GM12878 (cell line): ENCODE results near the gene PTPRM. TPM values are rescaled to one million over a fixed set of nuclear protein-coding genes. Genes with fewer than 3 reads are reported as not detected.

Experiments used
- ATAC-seq: fragments of 200-7000 bp; cut with Tn5 transposase; 3 replicates; pipeline ENCODE4 v1.9.1; 2020; ENCODE audit warnings: mild to moderate bottlenecking, moderate library complexity
- BruUV-seq: library from RNA; stranded (reverse); fragments of 400-500 nt; replicated peaks from 2 replicates; lab custom pipeline; 2021; lab: Mats Ljungman, UMichigan
- CTCF ChIA-PET: fragments of 300-600 bp; sonication (Branson Sonifier 250); formaldehyde crosslinking; extraction: SDS; loops from one replicate; lab custom pipeline; 2021; ENCODE audit warnings: inconsistent platforms; lab: Yijun Ruan, JAX
- POLR2A ChIA-PET: fragments of 350-600 bp; formaldehyde crosslinking; extraction: SDS; loops from one replicate; lab custom pipeline; 2021; ENCODE audit warnings: inconsistent platforms; lab: Charles Lee
- RAD21 ChIA-PET: fragments of 300-600 bp; sonication (Branson Sonifier 250); formaldehyde crosslinking; loops from one replicate; lab custom pipeline; 2023; ENCODE audit warnings: antibody characterized with exemption; ENCODE audit not compliant: unreplicated experiment; lab: Charles Lee
- SMC1A ChIA-PET: fragments of 300-600 bp; sonication (Branson Sonifier 250); formaldehyde crosslinking; loops from one replicate; lab custom pipeline; 2023; ENCODE audit not compliant: unreplicated experiment, uncharacterized antibody; lab: Charles Lee
- DNase-seq: peaks from one replicate; pipeline ENCODE4 v3.0.0-alpha.2; 2011; ENCODE audit warnings: low read depth, low spot score
- FAIRE-seq: peaks from 3 replicates; lab custom pipeline; 2011; peaks lifted over from hg19 to GRCh38; lab: Jason Lieb, UNC
- H2AFZ ChIP-seq: 2 replicates; pipeline ENCODE4 v1.6.0; 2011; ENCODE audit warnings: low read depth, low read length, control low read depth; ENCODE audit not compliant: control insufficient read depth
- H3K27ac ChIP-seq: 2 replicates; pipeline ENCODE4 v1.5.1; 2011; ENCODE audit warnings: control low read depth; ENCODE audit not compliant: control insufficient read depth, insufficient read depth
- H3K27me3 ChIP-seq, 2 experiments: replicated peaks in 1 of 2; 2 replicates each; pipeline versions ENCODE4 v1.6.0 to v1.6.1; 2011; ENCODE audit warnings: low read length in 1 of 2; ENCODE audit not compliant: control insufficient read depth in 2 of 2, insufficient read depth in 2 of 2
- H3K36me3 ChIP-seq, 2 experiments: 2 replicates each; pipeline ENCODE4 v1.5.1; 2011; ENCODE audit warnings: low read length in 1 of 2; ENCODE audit not compliant: control insufficient read depth in 2 of 2, insufficient read depth in 2 of 2
- H3K4me1 ChIP-seq: 2 replicates; pipeline ENCODE4 v1.6.1; 2011; ENCODE audit warnings: mild to moderate bottlenecking, low read length, moderate library complexity, mixed read lengths; ENCODE audit not compliant: control insufficient read depth, insufficient read depth
- H3K4me2 ChIP-seq: 2 replicates; pipeline ENCODE4 v1.6.0; 2011; ENCODE audit warnings: control low read depth; ENCODE audit not compliant: control insufficient read depth, insufficient read depth
- H3K4me3 ChIP-seq: fragments of 200-600 bp; sonication (generic); 2 replicates; pipeline ENCODE4 v1.5.1; 2016
- H3K79me2 ChIP-seq: 2 replicates; pipeline ENCODE4 v1.6.0; 2011; ENCODE audit warnings: low read length; ENCODE audit not compliant: control insufficient read depth, insufficient read depth
- H3K9ac ChIP-seq: 2 replicates; pipeline ENCODE4 v1.8.0; 2011; ENCODE audit warnings: low read length, control low read depth, mixed read lengths; ENCODE audit not compliant: control insufficient read depth, insufficient read depth
- H3K9me3 ChIP-seq: replicated peaks from 3 replicates; pipeline ENCODE4 v1.5.1; 2011; ENCODE audit warnings: mild to moderate bottlenecking, low read length; ENCODE audit not compliant: control insufficient read depth, insufficient read depth
- H4K20me1 ChIP-seq: 2 replicates; pipeline ENCODE4 v1.6.0; 2011; ENCODE audit not compliant: control insufficient read depth, insufficient read depth
- CEBPZ ChIP-seq: fragments of 150-350 bp; IDR thresholded peaks from 2 replicates; pipeline ENCODE4 v1.6.1; 2016; ENCODE audit warnings: low read depth, low read length
- CREB1 ChIP-seq: IDR thresholded peaks from 2 replicates; pipeline ENCODE4 v1.6.1; 2012; ENCODE audit warnings: low read depth, mild to moderate bottlenecking, inconsistent platforms
- KAT2A ChIP-seq: conservative IDR thresholded peaks from 2 replicates; pipeline ENCODE4 v1.6.1; 2011; ENCODE audit warnings: low read depth, low read length; ENCODE audit not compliant: control insufficient read depth
- MXI1 ChIP-seq: fragments of 150-350 bp; IDR thresholded peaks from 2 replicates; pipeline ENCODE4 v1.6.1; 2011; ENCODE audit warnings: low read depth, mild to moderate bottlenecking, inconsistent platforms, low read length, improper control_type of control experiment
- SREBF2 ChIP-seq: IDR thresholded peaks from 2 replicates; pipeline ENCODE4 v1.6.1; 2012; ENCODE audit warnings: mild to moderate bottlenecking, low read length
- ZNF217 ChIP-seq: fragments of 450-650 bp; IDR thresholded peaks from 2 replicates; pipeline ENCODE4 v1.6.1; 2017; ENCODE audit warnings: antibody characterized with exemption, mild to moderate bottlenecking
- ZNF687 ChIP-seq: fragments of 450-650 bp; IDR thresholded peaks from 2 replicates; pipeline ENCODE4 v1.6.1; 2017; ENCODE audit warnings: mild to moderate bottlenecking, moderate library complexity
- WGBS: methylation state at CpG from one replicate; pipeline ENCODE4 v1.1.6; 2016; ENCODE audit warnings: low lambda C conversion rate; ENCODE audit not compliant: insufficient replicate concordance, insufficient coverage; ENCODE audit errors: missing lambda C conversion rate; 5-methylcytosine and 5-hydroxymethylcytosine counted together
- in situ Hi-C: fragments of 300-500 bp; cut with MboI; formaldehyde crosslinking; loops from 9 replicates; pipeline ENCODE4 v1.14.3; 2018; ENCODE audit warnings: mixed read lengths
- intact Hi-C: fragments of 100-400 bp; cut with micrococcal nuclease; formaldehyde crosslinking; loops from one replicate; pipeline ENCODE4 v1.14.2; 2022; ENCODE audit not compliant: unreplicated experiment
- polyA plus RNA-seq, 11 experiments: library from polyadenylated mRNA; depleted of rRNA in 4 of 11; unstranded in 6 of 11; stranded (reverse) in 5 of 11; fragments of >200 nt; fragmentation: Nextera tagmentation in 4 of 11; fragmentation: Illumina TruSeq in 1 of 11; extraction: Ambion mirVana in 4 of 11; extraction: Trizol in 1 of 11; gene quantifications; 1 replicate in 1 of 11; 2 replicates in 10 of 11; pipeline versions ENCODE4 v1.2.1 to v1.2.3, GENCODE V29; 2011 to 2016; ENCODE audit warnings: inconsistent platforms in 2 of 11, missing spikeins in 2 of 11, low read depth in 1 of 11
- total RNA-seq, 4 experiments: library from RNA; depleted of rRNA in 3 of 4; stranded (reverse); fragments of >200 nt in 3 of 4; fragmentation: Illumina TruSeq in 1 of 4; extraction: Trizol in 1 of 4; gene quantifications; 2 replicates each; pipeline versions ENCODE4 v1.2.1 to v1.2.3, GENCODE V29; 2013 to 2021

Gene PTPRM
- total and polyA plus RNA-seq, 10 of the 15 experiments (the other 5 are each of a cell fraction or from before 2014, with no cell fraction given), result 0.07 to 22.6 (median 0.60) TPM

- no peaks in the 10 kb centered on the region for H4K20me1 ChIP-seq
Observed at GRCh38 chr18:7821784-7822183, 254.7 kb downstream of the PTPRM start.

More at GRCh38 chr18:7821784-7822183, 254.7 kb downstream of the PTPRM start:
- CTCF ChIA-PET, result interaction anchor here (1.5 kb wide), 1 partner anchor 57 kb away, joined by 3 read pairs; no protein-coding TSS in a partner anchor
- POLR2A ChIA-PET, result no interaction called here
- no peak overlapping the region for H3K27ac ChIP-seq
- RAD21 ChIA-PET, result no interaction called here
- H3K4me3 ChIP-seq, result no peak overlapping the region
- FAIRE-seq (no peak), DNase-seq (no peak), ATAC-seq (no peak)
- H3K27me3 ChIP-seq, result no peaks in the 10 kb centered on the region; a peak in 1 of 4 replicates
- no peak overlapping the region for H2AFZ ChIP-seq
- H3K9ac ChIP-seq, result no peak overlapping the region
- TF ChIP-seq CREB1, result no peak
- TF ChIP-seq CEBPZ, result no peak
- no peak for TF ChIP-seq SREBF2
- TF ChIP-seq ZNF217, result no peak
- TF ChIP-seq KAT2A, result no peak
- no peak for TF ChIP-seq ZNF687
- TF ChIP-seq MXI1, result no peak
- H3K79me2 ChIP-seq, result no peaks in the 10 kb centered on the region
- H3K9me3 ChIP-seq, result no peaks in the 10 kb centered on the region
- H3K36me3 ChIP-seq, result no peaks in the 10 kb centered on the region
- SMC1A ChIA-PET, result interaction anchor here (0.9 to 1.2 kb wide), 4 partner anchors 13 to 137 kb away, joined by 3 read pairs; no protein-coding TSS in a partner anchor
- no peak overlapping the region for H3K4me2 ChIP-seq
- intact Hi-C loops, result no loop called here
- H3K4me1 ChIP-seq, result no peaks in the 10 kb centered on the region
- in situ Hi-C loops, result loop anchor here (10.0 kb wide), 1 partner anchor 57 kb away; no protein-coding TSS in a partner anchor
- whole genome bisulfite sequencing, result 0% methylated on average over 1 of the region's 1 CpG
- BruUV-seq, result no TSS peak
